Activated CD4-positive, alpha-beta T cell treated with anti-CD3 and anti-CD28 coated beads, Interleukin-2, amount 50 U/mL, for 48 hours (primary cell): Measurements from ENCODE around the gene CC2D2A.

Source experiments
- DNase-seq, 2 experiments: peaks; one replicate each; pipeline ENCODE4 v3.0.0-alpha.2; 2020

CC2D2A gene

DNA sequence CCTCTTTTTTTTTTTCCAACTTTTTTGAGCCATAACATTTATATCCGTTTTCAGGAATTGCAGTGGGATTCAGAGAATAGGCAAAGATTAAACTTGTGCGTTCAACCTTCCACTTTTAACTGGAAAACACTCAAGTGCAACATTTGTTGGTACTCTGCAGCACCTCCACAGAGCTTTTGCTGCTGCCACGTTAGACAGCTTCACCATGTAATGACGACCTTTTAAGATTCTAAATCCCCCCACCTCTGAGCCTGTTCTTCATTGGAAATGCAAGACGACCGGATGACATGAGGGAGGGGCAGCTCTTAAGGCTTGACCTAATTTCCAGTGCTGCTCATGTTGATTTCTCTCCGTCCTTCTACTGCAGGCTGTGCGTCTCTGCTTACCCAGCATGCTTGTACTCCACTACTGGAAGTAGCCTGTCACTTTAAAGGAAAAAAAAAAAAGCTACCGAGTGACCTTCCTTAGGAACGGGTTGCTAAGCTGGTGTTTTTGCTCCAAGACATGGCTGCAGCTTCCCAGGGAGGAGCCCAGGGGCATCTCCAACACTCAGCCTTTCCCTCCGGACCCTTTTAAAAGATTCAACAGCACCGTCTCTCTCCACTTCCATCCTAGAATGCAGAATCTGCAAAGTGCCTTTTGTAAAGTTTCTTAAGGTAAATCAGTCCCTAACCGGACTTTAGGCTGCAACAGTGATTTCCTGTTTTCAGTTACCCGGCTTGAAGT is at the start of gene CC2D2A:
Gene CC2D2A, plus strand, starts transcription at position 481 of the 726 bp plus-strand sequence. CDS start 6,051 bp downstream, outside the sequence.
- no peak for DNase-seq

DNA sequence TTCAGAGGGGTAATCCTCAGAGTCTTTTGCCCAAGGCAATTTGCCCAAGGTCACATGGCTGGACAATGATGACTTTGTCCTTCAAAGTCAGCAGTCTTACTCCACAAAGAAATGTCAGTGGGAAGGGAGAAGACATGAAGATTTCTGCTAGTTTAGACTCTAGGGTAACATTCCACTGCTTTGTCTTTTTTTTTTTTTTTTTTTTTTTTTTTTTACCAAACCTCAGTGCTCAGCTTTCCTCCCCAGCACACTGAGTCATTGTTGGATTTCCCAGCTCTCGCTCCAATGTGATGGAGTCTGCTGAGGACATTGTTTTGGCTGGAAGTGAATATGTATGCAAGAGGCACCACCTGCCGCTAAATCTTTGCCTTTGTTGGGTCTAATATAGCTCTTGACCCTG is 49.0 kb upstream of the CC2D2A start:
- DNase-seq: no peak

DNA sequence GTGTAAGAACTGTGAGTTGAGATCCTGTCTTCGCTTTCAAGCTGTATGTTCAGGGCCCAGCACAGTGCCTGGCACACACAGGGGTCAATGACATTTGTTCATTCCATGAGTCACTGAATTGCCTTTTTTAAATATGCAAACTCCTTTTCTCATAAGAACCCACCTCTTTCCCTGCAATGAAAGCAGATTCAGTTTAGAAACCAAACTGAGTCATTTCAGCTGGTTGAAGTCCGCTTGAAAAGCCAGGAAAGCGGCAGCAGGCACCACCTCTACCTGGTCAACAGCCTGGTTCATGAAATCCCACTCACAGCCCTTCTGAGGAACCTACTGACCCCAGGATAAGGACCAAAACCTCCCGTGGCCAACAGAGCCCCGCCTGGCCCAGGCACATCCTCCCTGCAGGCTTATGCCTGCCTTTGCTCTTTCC is 46.4 kb upstream of the CC2D2A start:
- peak; percentile 16 to 20 for DNase-seq

DNA sequence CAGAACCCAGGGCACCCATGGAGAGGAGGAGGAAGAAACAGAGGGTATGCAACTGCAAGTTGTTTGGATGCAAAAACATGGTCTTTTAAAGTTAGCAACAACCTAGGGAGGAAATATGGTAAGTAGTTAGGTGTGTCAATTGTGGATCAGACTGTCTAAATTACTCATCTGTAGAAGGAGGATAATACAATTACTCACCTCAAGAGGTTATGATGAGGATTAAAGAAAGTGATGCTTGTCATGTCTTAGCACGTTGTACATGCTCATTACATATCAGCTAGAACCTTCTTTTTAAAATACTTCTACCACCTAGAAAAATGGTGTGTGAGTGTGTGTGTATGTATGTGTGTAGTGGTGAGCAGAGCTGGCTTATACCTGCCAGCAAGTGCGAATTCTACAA is 44.2 kb upstream of the CC2D2A start:
- no peak for DNase-seq

DNA sequence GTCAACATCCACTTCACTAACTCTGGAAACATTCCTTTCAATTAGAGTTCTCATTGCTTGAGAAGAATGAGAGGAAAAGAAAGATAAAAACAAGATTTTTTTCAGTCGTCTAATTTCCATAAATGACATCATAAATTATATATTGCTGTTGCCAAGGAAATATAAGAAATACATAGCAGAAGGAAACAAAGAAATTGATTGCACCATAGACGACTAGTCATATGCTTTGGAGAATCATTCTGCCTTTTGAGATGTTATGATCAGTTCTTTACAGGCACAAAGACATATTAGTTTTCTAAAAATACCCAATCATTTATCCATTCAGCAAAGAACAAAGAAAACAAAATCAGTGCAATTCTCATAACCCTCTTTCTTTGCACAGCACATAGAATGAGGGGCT is 42.5 kb upstream of the CC2D2A start:
- no peak for DNase-seq

DNA sequence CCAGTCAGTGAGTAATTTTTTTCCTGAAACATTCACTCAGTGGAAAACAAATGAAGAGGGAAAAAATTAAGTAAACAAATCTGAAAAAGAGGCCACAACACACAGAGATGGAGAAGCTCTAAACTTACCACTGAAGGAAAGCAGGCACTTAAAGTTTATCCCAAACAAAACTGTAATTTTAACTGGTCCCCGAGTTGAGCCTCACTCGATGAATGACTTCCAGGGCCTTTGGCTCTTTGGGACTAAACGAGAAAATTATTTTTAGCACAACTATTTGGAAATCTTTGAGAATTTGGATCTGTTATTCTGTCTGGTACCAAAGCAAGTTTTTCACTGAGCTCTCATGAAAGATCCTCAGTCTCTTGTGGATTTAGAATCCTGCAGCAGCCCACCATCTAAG is 42.0 kb upstream of the CC2D2A start, which contains the start of gene C1QTNF7:
Gene C1QTNF7, plus strand, starts transcription at position 333 of the 400 bp plus-strand sequence. CDS start 7,711 bp downstream, outside the sequence.
- no peak for DNase-seq

DNA sequence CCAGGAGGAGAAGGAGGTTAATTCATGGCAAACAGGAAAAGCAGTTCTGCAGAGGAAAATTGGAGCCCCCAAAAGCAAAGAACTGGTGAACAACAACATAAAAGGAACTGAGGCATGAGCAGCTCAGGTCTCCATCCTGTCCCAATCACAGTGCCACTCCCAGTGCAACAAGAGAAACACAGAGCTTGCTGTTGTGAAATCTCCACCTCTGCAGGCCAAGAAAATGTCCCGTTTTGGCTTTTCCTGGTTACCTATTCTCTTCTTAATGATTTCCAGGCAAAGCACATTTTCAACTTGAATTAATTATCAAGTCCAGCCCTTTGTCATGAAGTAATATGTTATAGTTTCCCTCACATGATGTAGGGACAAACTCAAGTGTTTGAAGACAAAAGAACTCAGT is 41.1 kb upstream of the CC2D2A start:
- no peak for DNase-seq

DNA sequence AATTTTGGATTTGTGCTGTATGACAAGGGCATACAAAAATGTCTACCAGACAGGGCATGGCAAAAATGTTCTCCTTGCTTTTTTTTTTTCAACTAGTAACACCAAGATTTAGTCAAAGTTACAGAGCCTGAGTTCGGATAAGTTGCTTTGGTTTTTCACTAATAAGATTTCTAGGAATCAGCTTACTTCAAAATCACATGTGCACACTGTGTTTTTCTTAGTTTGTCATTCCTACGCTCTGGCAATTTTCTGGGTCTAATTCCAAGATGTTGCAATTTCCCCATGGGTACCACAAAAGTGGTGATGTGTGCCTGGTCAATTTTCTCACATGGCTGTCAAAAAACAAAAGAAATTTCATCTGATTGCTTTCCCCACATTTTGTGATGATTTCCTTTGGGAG is 35.6 kb upstream of the CC2D2A start:
- no peak for DNase-seq

DNA sequence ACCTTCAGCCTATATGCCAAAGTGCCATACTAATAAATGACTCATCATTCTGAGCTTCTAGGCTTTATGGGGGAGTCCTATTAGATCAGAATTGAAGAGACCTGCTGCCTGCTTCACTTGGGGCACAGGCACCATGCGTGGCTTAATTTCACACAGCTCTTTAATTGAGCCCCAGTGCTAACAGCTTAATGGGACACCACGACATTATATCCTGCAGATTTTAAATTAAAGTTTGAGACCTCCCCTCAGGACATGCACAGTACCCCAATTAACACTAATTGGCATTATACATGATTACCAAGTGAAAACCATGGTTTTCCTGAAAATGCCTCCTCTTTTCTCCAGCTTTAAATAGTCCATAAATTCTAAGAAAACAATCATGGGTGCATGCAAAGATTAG is 35.0 kb upstream of the CC2D2A start:
- DNase-seq: no peak

DNA sequence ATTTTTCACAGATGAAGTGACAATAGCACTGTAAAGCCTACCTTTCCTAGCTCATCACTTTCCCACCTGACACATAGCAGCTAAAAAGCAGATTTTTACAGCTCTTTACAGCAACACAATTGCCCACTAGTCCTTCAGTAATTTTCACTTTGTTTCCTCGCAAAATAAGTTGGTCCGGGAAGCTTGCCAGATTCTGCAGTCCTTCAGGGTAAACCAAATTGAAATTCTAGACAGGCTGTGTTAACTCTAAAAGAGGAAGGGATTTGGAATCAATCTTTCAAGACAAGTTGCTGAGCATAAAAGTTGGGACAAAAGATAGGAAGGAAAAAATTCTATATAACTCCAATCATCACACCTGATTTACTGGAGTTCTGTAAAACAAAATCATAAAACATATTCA is 33.2 kb upstream of the CC2D2A start:
- no peak for DNase-seq

DNA sequence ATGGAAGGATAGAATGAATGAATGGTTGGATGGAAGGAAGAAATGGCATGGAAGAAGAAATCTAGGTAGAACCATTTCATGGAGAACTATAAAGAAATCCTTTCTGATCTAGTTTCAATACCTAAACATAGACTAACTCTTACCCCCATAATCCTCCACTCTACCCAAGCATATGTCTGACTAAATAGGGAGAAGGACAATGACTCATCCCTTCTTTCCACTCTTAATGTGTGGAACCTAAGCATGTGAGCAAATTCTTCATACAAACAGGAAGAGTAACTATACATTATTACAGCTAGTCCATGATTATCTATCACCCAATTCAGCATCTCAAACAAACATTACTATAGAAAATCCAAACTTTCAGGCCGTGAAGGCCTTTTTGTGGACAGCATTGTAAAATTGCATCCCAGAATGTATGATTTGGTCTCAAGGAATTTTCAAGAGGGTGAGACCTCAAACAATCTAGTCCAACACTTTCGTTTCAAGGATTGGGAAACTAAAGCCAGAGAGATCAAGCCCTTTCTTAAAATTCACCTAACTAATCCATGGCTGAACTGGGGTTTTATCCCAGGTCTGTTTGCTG is 30.6 kb upstream of the CC2D2A start:
- DNase-seq: no peak

DNA sequence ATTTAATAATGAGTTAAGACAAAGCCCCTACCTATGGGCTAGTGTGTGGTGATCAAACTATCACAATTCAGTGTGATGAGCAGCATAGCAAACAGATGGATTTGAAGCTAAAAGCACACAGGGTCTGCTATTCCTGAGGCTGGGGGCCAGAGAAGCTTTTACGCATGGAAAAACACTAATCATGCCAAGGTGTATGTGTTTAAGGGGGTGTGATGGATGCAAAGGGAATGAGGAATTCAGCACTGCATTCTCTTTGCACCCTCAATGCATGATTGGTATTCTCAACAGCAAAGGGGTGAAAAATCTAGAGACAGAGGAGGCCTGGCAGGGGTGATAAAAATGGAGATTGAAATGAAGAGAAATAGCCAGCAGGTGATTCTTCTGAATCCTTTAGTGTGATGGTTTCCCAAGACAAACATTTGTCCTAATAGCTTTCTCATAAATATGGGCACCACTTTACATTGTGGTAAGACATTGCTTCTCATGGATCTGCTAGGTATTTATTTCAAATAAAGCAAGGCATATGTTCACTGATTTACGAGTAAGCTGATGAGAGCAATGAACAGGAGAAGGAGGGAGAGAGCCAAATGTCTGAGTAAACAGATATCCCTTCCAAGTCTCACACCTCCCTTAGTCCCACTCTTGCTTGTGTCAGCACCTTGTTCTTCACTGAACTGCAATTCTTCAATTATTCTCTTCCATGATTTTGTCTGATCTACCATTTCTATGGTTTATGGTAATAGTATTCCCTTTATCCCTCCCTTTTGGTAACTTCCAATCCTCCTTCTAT is 26.1 kb upstream of the CC2D2A start:
- DNase-seq: no peak

DNA sequence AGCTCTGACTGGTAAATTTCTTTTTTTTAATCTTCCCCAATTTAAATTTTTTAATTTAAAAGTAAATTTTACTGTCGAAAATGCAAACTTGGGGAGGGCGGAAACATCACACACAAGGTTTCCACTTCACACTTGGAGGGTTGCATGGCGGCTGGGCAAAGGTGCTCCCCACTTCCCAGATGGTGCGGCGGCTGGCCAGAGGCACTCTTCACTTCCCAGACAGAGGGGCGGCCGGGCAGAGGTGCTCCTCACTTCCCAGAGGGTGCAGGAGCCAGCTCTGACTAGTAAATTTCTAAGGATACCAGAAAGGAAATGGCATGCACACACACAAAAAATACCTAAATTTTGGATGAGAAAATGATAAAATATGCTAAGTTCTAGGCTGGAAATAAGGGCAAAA is 25.4 kb upstream of the CC2D2A start:
- no peak for DNase-seq

DNA sequence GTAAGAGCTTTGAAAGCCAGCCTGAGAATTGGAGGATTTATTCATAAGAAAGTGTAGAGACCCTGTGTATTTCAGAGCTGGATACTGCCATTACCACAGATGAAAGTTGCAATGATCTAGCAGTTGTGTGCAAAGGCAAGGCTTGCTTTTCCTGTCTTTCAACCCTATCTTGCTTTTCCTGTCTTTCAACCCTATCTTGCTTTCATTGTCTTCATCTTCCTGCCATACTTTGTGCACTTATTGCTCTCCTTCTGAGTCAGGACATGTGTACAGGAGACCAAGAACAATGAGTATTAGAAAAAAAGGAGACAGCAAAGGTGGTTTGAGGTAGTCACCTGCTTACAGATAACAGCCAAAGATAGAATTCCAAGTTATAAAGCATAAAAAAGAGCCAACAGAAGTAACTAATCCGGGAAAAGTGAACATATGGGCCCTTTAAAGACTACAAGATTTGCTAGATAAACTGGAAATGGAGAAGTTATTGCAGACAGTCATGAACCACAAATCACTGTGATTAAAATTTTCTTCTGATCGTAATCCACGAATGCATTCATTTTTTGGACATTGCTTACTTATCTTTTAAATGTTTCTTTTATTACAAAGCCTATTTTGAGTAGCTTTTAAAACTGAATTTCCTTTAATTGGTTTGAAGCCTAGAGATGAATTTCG is 24.7 kb upstream of the CC2D2A start:
- no peak for DNase-seq

DNA sequence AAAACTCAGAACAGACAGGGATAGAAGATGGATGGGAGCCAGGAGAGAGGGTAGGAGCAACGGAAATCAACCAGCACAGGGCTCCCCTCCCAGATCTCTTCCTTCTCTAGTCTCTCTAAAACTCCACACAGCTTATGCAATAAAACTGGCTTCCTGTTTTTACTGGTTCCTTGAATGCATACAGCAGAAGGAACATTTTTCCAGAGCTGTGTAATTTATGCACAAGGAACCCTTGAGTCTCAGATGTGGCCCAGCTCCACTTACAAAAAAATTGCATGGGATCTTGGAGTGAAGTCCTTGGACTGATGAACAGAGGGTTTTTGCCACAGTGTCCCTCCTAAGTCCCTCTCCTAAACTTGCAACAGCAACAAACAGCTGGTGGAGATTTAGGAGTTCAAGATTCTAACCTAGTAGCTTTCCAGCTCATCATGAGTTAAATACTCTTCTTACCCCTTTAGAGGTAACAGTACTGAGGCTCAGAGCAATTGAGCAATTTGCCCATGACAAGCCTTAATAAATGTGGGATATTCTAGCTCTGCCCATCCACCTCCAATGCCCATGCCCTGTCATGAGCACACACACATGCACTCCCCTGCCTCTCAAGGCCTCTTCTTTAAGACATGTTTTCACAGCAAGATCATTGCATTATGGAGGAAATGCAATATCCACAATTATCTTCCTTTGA is 18.4 kb upstream of the CC2D2A start:
- no peak for DNase-seq

DNA sequence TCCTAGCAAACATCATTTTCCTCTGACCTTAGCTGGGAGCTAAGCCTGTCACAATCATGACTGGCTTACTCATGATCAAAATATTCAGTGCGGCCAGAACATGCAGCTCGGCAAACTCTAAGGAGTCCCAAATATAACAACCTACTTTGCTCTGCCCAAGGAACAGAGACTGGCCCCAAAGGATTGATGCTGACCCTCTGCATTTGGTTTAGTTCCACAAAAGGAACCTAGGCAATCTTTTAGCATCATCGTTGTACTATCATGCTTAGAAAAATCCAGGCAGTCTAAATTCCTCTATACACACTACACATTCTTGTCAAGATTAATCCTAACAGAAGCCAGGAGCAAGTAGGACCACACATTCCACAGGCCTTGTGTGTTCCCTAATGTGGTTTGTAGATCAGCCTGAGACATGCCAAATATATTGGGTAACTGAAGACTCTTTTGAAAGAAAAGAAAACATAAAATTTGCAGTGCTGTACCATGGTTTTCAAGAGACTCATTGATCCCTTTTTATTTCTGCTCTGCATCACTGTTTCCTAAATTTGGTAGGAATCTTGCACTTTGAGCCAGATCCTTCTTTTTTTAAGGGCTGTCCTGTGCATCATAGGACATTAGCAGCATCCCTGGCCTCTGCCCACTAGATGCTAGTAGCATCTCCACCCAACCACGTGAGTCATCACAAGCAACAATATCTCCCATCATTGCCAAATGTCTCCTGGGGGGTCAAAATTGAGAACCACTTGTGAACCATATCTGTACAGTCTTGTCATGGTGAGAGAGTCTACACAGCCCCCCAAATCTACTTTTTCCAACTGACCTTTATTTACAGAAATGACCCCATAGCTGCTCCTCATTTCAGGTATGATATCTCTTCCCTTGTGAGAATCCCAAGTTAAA is 17.6 kb upstream of the CC2D2A start:
- no peak for DNase-seq

DNA sequence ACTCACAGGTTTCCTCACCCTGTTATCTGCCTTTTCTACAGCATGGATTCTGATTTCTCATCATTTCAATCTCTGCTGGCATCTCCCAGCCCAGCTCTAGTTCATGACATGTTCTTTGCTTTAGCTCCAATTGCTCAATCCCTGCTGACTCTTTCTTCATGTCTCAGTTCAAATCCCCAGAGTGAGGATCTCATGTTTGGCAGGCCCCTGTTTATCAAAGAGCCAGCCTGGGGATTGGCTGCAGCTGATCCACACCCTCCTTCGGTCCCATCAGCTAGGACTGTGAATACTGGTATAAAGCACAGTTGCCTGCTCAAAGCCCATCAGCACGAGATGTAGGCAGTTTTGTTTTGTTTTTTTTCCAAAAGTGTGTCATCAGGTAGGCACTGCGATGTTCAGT is 14.4 kb upstream of the CC2D2A start:
- DNase-seq: no peak

DNA sequence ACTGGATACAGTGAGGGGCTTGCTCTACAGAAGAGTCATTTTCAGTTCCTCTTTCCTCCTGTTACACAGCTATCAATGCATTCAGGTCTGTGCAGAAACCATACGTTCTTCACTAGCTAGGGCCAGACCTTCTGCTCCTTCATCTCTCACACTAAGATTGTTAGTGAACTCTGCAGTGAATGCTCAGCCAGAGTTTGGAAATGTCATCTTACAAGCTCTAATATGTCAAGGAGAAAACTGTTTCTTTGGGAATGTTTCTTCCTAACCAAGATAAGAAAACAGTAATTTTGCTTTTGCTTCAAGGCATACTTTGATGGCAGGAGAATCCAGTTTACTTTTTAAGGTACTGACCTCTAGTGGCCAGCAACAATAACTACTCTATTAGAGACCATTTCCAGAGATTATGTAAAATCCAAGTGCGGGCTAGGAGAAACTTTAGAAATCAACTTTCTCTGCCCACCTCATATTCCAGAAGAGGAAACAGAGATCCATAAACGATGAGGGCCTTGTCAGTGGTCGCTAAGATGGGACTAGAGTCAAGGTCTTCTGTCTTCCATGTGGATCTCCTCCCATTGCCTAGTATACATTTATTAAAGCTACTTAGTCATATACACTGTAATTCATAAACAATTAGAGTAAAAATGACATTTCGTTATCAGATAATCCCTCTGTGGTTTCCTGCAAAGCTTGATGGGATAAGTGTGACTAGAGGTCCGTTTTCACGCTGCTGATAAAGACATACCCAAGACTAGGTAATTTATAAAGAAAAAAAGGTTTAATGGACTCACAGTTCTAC is 12.1 kb upstream of the CC2D2A start:
- DNase-seq: no peak

DNA sequence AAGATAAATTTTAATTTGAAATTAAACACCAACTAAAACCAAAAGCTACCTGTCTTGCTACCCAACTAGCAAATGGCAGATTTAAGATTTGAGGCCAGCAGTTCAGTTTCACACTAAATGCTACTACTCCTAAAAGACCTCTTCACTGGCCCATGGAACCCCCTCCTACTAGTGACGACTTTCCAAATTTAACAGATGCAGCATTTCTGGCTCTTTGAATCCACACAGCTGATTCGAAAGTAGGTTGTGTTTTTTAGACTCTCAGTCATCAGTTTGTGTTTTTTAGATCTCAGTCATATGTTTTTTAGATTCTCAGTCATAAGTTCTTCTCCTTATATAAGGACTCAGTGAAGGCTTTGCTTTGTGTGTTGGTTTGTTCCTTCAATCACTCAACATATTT is 11.1 kb upstream of the CC2D2A start:
- DNase-seq: no peak

DNA sequence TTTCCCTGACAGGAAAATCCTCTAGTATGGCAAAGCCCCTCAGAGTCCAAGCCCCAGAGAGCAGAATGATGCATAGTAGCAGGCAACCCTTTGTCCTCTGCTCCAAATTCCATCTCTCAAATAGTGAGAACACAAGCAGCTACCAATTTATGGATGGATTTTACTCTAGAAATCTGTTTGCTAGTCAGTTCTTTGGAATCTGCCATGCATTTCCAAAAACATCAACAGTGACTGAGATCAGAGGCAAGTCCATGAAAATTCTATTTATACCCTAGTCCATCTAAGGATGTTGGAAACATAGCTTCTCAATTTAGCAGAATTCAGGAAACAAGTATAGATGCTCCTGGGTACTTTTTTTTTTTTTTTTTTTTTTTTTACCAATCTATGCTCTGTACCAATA is 10.0 kb upstream of the CC2D2A start:
- DNase-seq: no peak

DNA sequence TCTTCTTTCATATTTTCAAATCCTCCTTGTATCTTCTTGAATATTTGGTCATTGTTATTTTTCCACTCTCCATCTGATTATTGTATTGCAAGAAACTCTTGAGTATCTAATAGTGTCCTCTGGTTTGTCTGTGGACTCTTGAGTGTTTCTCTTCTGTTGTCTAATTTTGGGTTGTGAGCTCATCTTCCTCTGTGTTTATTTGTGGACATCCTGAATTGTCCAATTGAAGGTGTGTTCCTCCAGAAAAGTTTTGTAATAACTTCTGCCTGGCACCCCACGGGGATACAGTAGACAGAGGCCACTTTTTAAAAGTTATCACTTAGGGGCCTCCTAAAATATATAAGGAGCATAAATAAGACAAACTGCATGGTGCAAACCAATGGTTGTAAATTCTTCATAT is 3.1 kb upstream of the CC2D2A start:
- DNase-seq: no peak
